SJSA1 (cell line): ENCODE data around the gene SS18L1. TPM values are rescaled to one million over a fixed set of nuclear protein-coding genes. Genes with fewer than 3 reads are reported as not detected.
A peak's percentile ranks its signal among the peaks of the same experiment; 100 is the strongest.
"Not testable (repeated sequence)": the region's sequence is repeated elsewhere in the genome, so short reads cannot be mapped to it uniquely, and the experiment has no call there.

Experiments used
- DNase-seq, 2 experiments: peaks; one replicate each; pipeline ENCODE4 v3.0.0-alpha.2; 2015 to 2020; ENCODE audit warnings: low spot score in 2 of 2, low read depth in 1 of 2
- H3K27ac ChIP-seq: fragments of 250-450 bp; sonication (Bioruptor Pico); 2 replicates; pipeline ENCODE4 v1.5.1; 2020; ENCODE audit warnings: mild to moderate bottlenecking, moderate library complexity
- H3K27me3 ChIP-seq: fragments of 250-450 bp; sonication (Bioruptor Pico); replicated peaks from 2 replicates; pipeline ENCODE4 v1.5.1; 2020; ENCODE audit warnings: mild to moderate bottlenecking, moderate library complexity
- H3K36me3 ChIP-seq: fragments of 250-450 bp; sonication (Bioruptor Pico); 2 replicates; pipeline ENCODE4 v1.5.1; 2020; ENCODE audit warnings: mild to moderate bottlenecking
- H3K4me1 ChIP-seq: fragments of 250-450 bp; sonication (Bioruptor Pico); replicated peaks from 2 replicates; pipeline ENCODE4 v1.6.1; 2021; ENCODE audit warnings: mild to moderate bottlenecking
- H3K4me3 ChIP-seq: fragments of 250-450 bp; sonication (Bioruptor Pico); 2 replicates; pipeline ENCODE4 v1.5.1; 2020; ENCODE audit warnings: mild to moderate bottlenecking
- H3K9me3 ChIP-seq: fragments of 250-450 bp; sonication (Bioruptor Pico); replicated peaks from 2 replicates; pipeline ENCODE4 v1.5.1; 2020; ENCODE audit warnings: mild to moderate bottlenecking
- total RNA-seq: library from RNA; depleted of rRNA; stranded (reverse); fragments of >200 nt; shearing (Covaris generic); gene quantifications from 2 replicates; pipeline ENCODE4 v1.2.3, GENCODE V29; 2014

The SS18L1 gene
- total RNA-seq, 1 experiment from 2014 or later = 14.2 TPM

DNA sequence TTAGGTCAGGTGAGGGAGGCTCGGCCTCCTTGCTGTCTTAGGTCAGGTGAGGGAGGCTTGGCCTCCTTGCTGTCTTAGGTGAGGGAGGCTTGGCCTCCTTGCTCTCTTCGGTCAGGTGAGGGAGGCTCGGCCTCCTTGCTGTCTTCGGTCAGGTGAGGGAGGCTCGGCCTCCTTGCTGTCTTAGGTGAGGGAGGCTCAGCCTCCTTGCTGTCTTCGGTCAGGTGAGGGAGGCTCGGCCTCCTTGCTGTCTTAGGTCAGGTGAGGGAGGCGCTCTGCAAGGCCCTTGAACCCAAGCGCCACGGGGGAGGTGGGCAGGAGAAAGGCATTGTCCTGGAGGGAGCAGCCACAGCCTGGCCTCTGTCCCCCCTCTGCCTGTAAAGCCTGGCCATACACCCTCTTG is 4.8 kb downstream of the SS18L1 start:
- Histone ChIP-seq H3K4me1 (peaks cover 11% of the 10 kb centered on the region), H3K36me3 (peaks cover 30% of the 10 kb centered on the region)

DNA sequence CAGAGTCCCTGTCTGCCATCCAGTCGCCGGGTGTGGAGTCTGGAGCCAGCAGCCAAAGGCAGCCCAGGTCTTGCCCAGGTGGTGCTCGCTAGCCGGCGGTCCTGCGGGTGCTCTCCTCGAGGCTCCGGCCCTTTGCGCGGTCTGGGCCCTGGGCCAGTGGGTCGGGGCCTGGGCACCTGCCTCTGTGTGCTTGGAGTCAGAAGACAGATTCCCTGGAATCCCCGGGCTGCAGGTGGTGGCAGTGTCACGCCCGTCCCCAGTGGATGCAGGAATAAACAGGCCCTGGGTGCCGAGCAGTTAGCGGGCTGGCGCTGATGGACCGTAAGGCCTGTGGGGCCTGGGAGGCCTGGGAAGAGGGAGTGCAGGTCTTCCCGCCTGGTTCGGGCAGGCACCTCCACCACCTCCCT is 5.3 kb downstream of the SS18L1 start:
- DNase-seq = no peak
- H3K4me1 ChIP-seq = peaks cover 11% of the 10 kb centered on the region
- no peaks in the 10 kb centered on the region for H3K27me3 ChIP-seq
- peaks cover 31% of the 10 kb centered on the region for H3K36me3 ChIP-seq
- no peak overlapping the region for H3K4me3 ChIP-seq
- H3K27ac ChIP-seq = no peak overlapping the region
- H3K9me3 ChIP-seq = no peaks in the 10 kb centered on the region; the same call in 1 of the 2 replicates

More for the DNA sequence above, 4.8 kb downstream of the SS18L1 start:
- not testable (repeated sequence) for H3K9me3 ChIP-seq, H3K4me3 ChIP-seq, DNase-seq, H3K27me3 ChIP-seq, H3K27ac ChIP-seq

DNA sequence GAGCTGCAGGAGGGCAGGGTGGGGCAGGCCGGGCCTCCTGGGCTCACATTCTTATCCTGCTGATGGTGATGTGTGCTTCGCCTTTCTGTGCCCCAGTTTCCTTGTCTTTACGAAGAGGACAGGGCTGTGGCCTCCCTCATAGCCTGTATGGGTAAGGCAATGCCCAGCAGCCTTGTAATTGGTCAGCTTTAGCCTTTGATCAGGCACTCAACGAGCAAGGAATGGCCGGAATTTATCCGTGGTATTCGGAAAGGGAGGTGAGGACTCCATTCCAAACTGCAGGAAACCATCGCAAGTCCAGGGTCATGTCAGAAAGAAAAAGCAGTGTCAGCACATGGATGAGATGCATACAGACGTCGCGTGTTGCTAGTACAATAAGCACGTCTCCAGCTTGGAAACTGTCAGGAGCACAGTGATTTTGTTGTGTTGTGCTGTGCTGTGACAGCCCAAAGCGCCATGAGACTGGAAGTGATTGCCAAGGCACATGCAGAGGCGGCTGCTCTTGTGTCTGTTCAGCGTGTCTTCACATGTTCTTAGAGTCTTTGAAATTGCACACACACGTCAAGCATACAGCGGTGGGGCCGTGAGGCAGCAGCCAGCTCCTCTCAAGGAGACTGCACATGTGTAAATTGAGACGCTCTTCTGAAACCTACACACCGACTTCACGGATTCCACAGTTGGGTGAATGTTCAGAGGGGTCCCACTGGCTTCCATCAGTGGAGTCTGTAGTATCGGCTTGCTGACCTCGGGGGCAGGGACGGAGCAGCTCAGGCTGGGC is 6.2 kb downstream of the SS18L1 start:
- no peaks in the 10 kb centered on the region; the same call in 1 of the 2 replicates for H3K9me3 ChIP-seq
- peaks cover 7% of the 10 kb centered on the region for H3K4me1 ChIP-seq
- H3K4me3 ChIP-seq = no peak overlapping the region
- DNase-seq = no peak
- H3K27ac ChIP-seq = no peak overlapping the region
- no peaks in the 10 kb centered on the region for H3K27me3 ChIP-seq
- H3K36me3 ChIP-seq = peaks cover 33% of the 10 kb centered on the region

DNA sequence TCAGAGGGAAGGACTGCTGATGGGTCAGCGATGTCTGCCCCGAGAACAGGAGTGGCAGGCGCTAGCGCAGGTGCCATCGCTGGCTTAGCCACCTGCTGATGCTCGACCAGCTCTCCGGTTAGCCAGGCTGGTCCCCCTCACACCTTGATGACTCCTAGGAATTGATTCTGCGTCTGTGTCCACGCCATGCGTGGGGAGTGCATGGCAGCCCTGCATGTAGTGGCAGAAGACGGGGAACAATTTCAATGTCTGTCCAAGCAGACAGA is 6.7 kb downstream of the SS18L1 start:
- Histone ChIP-seq H3K27me3 (no peaks in the 10 kb centered on the region), H3K9me3 (no peaks in the 10 kb centered on the region; the same call in 1 of the 2 replicates), H3K4me3 (no peak overlapping the region), H3K27ac (no peak overlapping the region), H3K4me1 (peaks cover 2% of the 10 kb centered on the region), H3K36me3 (peaks cover 32% of the 10 kb centered on the region)
- no peak for DNase-seq

- Histone ChIP-seq H3K9me3 (no peaks in the 10 kb centered on the region; the same call in 1 of the 2 replicates), H3K36me3 (peaks cover 22% of the 10 kb centered on the region), H3K27me3 (no peaks in the 10 kb centered on the region), H3K4me1 (no peaks in the 10 kb centered on the region), H3K4me3 (no peak overlapping the region), H3K27ac (no peak overlapping the region)
- no peak for DNase-seq
Observed at GRCh38 chr20:62151225-62151624, 7.7 kb downstream of the SS18L1 start.

DNA sequence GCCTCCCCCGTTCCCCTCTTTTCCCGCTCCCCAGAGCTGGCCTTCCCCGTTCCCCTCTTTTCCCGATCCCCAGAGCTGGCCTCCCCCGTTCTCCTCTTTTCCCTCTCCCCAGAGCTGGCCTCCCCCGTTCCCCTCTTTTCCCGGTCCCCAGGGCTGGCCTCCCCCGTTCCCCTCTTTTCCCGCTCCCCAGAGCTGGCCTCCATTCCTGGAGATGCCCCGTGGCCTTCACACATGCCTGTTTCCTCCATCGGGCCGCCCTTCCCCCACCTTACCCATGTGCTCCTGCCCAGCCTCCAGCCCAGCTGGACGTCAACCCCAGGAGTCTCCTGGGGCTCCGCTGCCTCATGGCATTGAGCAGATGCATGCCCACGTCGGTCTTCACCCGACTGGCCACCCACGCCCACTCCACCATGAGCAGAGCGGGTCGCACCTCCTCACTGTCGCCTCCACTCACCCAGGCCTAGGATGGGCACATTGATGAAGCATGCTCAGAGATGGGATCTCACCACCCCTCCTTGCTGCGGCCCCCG is 8.3 kb downstream of the SS18L1 start:
- Histone ChIP-seq H3K27ac (no peak overlapping the region), H3K27me3 (no peaks in the 10 kb centered on the region), H3K4me1 (no peaks in the 10 kb centered on the region), H3K4me3 (no peak overlapping the region), H3K36me3 (peaks cover 24% of the 10 kb centered on the region), H3K9me3 (no peaks in the 10 kb centered on the region; the same call in 1 of the 2 replicates)
- DNase-seq = no peak

DNA sequence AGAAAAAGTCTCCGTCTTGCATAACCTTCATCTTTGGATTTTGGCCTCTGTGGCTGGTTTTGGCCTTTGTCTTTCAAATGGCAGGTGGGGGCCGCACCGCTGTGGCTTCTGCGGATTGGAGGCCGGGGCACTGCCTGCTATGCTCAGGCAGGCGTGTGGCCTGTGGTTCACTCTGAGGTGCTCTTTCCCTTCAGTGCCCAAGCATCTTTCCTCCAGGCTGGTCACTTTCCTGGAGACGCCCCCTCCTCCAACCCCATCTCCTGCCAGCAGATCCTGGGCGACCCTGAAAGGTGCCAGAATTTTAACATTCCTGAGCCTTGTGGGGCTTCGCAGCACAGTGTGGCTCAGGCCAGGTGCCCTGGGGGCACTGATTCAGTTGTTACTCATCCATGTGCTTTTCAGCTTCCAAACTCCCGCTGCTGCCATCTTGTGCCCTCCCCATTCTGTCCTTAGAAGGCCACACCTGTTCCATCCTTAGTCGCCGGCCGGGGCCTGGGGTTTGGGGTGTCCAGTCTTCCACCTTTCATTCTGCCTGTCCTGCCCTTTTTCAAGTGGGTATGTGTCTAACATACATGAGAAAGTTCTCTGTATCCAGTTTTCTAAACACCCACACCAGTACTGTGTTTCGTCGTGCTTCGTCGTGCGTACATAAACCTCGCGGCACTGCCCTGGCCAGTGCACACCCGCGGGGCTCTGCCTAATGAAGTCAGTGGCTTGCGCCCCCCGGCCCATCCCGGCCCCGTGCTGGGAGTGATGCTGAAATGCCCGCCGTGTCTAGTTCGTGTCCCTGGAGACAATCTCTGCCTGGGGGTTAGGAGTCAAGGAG is 12.1 kb downstream of the SS18L1 start:
- no peak for DNase-seq
- H3K36me3 ChIP-seq = peaks cover 35% of the 10 kb centered on the region
- H3K27ac ChIP-seq = no peak overlapping the region
- no peak overlapping the region for H3K4me3 ChIP-seq
- H3K4me1 ChIP-seq = no peaks in the 10 kb centered on the region
- H3K9me3 ChIP-seq = no peaks in the 10 kb centered on the region; the same call in 1 of the 2 replicates
- no peaks in the 10 kb centered on the region for H3K27me3 ChIP-seq

DNA sequence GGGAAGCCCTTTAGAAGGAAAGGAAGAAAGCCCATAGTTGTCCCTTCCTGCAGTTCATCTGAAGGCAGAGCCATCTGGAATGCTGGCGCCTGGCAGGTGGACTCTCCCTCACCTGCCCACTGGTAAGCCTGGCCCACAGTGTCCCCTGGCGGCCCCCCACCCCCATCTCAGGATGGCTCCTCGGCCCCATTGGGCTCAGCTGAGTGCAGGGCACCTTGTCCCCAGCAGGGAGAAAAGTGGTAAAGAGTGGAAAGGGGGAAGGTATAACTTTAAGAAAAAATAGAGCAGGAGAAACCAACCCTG is 12.6 kb downstream of the SS18L1 start:
- H3K36me3 ChIP-seq = peaks cover 38% of the 10 kb centered on the region
- H3K27me3 ChIP-seq = no peaks in the 10 kb centered on the region
- no peaks in the 10 kb centered on the region; the same call in 1 of the 2 replicates for H3K9me3 ChIP-seq
- H3K4me1 ChIP-seq = no peaks in the 10 kb centered on the region
- H3K4me3 ChIP-seq = no peak overlapping the region
- H3K27ac ChIP-seq = no peak overlapping the region
- no peak for DNase-seq

- H3K36me3 ChIP-seq = peaks cover 44% of the 10 kb centered on the region
- no peak overlapping the region for H3K4me3 ChIP-seq
- H3K4me1 ChIP-seq = no peaks in the 10 kb centered on the region
- peak; percentile 35 to 76 for DNase-seq
- H3K27ac ChIP-seq = no peak overlapping the region
- no peaks in the 10 kb centered on the region for H3K27me3 ChIP-seq
- no peaks in the 10 kb centered on the region; the same call in 1 of the 2 replicates for H3K9me3 ChIP-seq
Observed at GRCh38 chr20:62156592-62157386, 13.2 kb downstream of the SS18L1 start.

DNA sequence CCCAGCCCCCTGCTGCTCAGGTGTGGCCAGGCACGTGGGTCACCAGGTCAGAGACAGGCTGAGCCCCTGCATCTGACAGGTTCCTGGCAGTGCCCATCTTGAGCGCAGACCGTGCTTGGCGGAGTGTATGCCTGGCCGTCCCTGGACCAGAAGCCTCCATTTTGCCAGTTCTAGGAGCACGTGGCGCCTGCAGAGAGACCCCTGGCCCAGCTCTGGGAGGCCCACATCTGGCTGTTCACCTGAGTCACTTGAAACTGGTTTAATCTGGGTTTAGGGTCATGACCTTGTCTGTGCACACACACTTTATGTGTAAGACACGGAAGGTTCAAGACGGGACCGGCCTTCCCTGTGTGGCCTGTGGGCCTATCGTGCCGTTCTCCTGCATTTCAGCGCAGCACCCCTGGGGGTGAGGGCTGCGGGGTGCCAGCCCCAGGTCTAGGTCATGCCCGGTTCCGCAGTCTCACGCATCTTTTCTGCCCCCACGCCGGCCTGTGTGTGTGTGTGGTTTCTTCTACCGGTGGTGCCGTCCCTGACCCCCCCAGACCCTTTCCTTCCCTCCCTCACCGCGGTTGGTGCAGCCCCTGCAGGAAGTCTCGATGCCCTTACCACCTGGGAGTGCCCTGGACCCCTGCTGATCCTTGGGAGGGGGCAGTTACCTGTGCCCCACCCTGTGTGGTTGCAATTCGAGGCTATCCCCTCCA is 14.0 kb downstream of the SS18L1 start:
- Histone ChIP-seq H3K36me3 (peaks cover 46% of the 10 kb centered on the region), H3K9me3 (no peaks in the 10 kb centered on the region; the same call in 1 of the 2 replicates), H3K27me3 (no peaks in the 10 kb centered on the region), H3K4me1 (no peaks in the 10 kb centered on the region), H3K27ac (no peak overlapping the region), H3K4me3 (no peak overlapping the region)
- DNase-seq = no peak

- no peaks in the 10 kb centered on the region for H3K4me1 ChIP-seq
- no peak for DNase-seq
- H3K27ac ChIP-seq = no peak overlapping the region
- H3K27me3 ChIP-seq = no peaks in the 10 kb centered on the region
- H3K4me3 ChIP-seq = no peak overlapping the region
- no peaks in the 10 kb centered on the region; the same call in 1 of the 2 replicates for H3K9me3 ChIP-seq
- H3K36me3 ChIP-seq = peaks cover 46% of the 10 kb centered on the region
Observed at GRCh38 chr20:62158088-62158400, 14.5 kb downstream of the SS18L1 start.

DNA sequence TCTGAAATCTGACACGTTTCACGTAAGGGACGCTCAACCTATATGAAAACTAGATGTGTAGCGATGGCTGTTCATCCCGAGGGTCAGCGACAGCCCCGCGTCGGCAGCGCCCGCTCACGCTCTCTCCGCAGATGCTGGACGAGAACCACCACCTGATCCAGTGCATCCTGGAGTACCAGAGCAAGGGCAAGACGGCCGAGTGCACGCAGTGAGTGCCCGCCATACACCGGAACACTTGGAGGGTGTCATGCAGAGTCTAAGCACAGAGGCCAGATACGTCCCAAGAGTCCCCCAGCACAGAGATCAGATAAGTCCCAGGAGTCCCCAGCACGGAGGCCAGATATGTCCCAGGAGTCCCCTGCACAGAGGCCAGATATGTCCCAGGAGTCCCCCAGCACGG is 15.0 kb downstream of the SS18L1 start:
- Histone ChIP-seq H3K27me3 (no peaks in the 10 kb centered on the region), H3K9me3 (no peaks in the 10 kb centered on the region), H3K36me3 (peaks cover 46% of the 10 kb centered on the region), H3K4me1 (no peaks in the 10 kb centered on the region), H3K4me3 (no peak overlapping the region), H3K27ac (no peak overlapping the region)
- no peak for DNase-seq

GRCh38 chr20:62159052-62159451 is 15.5 kb downstream of the SS18L1 start:
- no peak for DNase-seq
- no peak overlapping the region for H3K27ac ChIP-seq
- no peaks in the 10 kb centered on the region for H3K27me3 ChIP-seq
- no peak overlapping the region for H3K4me3 ChIP-seq
- H3K36me3 ChIP-seq = peaks cover 49% of the 10 kb centered on the region
- no peaks in the 10 kb centered on the region for H3K9me3 ChIP-seq
- H3K4me1 ChIP-seq = no peaks in the 10 kb centered on the region
